DMS153 treated with DMSO at 0.1 percent for 48 hours (cell line): ENCODE measurements around the gene IQSEC1.
A peak's percentile ranks its signal among the peaks of the same experiment; 100 is the strongest.

ENCODE experiments used
- DNase-seq: peaks from one replicate; lab custom pipeline; 2025; ENCODE audit not compliant: unreplicated experiment; lab: John Stamatoyannopoulos, UW

IQSEC1 gene

GRCh38 chr3:12957824-12958792, 115.1 kb downstream of the IQSEC1 start:
- DNase-seq = no peak

- DNase-seq = no peak
These were observed 115.9 kb downstream of the IQSEC1 start for GRCh38 chr3:12957339-12957738.

DNA sequence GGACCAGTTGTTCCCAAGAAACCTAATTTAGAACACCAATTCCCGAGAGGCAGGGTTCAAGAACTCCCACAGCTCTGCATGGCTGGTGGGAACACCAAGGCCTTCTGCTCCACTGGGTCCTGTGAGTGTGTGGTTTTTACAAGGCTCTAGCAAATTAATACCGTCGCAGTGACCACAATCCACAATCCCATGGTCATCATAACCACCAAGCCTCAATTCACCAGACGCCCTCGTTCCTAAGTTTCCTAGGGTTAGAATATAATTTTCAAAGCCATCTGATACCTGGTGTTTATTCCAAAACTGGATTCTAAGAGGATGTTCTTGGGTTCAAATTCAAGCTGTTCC, 116.9 kb downstream of the IQSEC1 start:
- DNase-seq = no peak

DNA sequence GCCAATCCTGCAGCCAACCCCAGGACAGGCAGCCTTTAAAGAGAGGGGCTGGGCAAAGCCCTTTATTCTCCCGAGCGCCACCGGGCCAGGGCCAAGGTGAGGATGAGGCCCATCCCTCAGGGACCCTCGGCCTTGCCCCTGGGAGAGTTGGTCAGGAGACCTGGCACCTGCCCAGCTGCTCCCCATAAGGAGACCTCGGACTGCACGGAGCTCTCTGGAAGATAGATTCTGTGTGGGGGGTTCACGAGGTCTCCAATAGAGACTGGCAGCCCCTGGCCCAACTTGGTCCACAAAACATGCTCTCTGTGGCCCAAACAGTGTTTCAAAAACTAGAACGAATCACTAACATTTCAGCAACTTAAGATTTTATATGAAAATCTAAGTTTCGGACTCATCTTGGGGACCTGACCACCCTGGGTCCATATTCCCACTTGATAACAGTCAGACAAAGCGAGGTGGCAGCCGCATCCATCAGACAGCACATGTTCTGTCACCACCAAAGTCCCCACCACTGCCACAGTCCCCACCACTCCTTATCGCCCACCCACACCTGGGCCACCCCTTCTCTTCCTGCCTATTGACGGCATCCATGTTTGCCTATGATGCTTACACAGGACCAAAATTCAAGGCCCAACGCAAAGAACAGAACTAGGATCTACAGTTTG, 117.4 kb downstream of the IQSEC1 start:
- no peak for DNase-seq

GRCh38 chr3:12954891-12955650, 118.2 kb downstream of the IQSEC1 start:
- peak; percentile 4 for DNase-seq

GRCh38 chr3:12954180-12954579, 119.0 kb downstream of the IQSEC1 start:
- no peak for DNase-seq

- no peak for DNase-seq
These were observed 119.8 kb downstream of the IQSEC1 start for GRCh38 chr3:12953201-12953995.

GRCh38 chr3:12952343-12953200, 120.7 kb downstream of the IQSEC1 start:
- no peak for DNase-seq

DNA sequence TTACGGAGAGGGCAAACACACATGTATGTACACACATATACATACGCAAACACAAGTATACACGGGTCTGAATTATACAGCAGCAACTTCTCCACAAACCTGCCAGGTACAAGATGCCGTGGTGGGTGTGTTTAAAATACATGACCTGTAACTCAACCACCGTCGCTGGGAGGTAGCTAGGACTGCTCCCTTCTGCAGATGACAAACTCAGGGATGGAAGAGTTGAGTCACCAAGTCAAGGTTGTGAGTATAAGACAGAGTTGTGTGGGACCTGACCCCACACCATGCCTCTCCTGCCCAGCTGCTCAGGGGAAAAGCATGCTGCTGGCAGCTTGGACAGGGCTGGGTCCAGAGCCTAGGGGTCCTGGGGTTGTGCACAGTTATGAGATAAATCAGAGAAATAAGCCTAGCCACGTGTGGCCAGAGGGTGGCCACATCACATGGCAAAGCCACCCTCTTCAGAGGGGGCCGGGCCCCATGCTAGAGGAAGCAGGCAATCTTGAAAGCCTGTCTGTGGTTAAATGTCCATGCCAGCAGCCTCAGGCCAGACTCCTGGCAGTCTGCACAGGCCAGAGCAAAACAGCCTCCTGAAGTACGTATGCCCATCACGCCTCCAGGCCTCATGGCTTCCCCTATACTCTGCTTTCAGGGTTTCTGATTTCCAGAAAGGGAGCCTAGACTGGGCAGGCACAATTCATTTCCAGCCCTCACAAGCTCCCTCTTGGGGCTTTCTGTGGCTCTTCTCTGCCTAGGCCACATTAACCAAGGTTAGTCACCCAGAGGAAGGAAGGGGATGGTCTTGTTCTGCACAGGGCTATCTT, 124.1 kb downstream of the IQSEC1 start:
- DNase-seq = no peak

DNA sequence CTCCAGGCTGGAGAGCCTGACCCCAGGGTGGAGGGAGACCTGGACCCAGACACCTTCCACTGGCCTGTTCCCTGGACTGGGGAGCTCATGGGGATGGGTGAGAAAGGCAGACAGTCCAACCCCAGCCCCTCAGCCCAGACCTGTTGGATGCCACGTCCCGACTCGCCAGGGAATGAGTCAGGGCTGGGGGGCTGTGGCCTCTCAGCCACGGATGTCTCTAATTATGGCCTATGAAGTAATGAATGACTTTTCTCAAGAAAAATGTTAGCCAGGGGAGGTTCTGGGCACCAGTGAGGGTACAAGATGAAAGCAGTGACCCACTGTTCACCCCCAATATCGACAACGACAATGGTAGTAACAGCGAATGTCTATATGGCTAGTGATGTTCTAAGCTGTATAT, 124.9 kb downstream of the IQSEC1 start:
- no peak for DNase-seq

DNA sequence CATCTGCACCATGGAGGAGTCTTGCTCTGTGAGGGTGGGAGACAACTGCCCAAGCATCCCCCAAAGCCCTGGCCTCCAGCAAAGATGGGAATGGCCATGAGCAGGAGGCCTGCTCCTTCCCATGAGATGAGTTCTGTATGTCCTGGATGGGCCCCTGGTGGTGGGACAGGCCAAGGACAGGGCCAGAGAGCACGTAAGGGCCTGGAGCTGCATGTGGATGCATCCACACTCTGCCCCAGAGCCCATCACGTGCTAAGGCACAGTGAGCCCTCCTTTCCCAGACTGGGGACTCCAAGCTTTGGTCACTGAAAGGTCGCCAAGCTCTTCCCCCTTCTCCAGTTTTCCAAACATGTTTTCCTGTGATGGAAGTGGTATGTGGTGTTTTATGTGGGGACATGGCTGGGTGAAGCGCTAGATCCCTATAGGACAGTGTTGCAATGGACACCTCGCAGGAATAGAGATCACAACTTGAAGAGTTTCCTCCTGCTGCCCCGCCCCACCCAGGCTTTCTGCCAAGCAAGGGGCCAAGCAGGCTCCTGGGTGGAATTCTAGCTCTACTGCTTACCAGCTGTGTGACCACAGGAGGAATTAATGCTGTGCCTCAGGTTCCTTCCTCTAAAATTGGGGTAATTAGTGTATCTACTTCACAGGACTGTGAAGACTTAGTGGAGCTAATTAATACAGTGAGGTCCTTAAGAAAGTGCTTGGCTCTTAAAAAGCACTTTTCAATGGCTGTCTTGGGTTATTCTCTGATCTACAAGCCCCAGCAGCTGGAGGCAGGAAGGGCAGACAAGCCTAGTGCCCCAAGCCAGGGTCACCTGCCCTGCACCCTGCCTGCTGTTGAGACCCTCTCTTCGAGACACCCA, 125.5 kb downstream of the IQSEC1 start:
- DNase-seq = no peak

DNA sequence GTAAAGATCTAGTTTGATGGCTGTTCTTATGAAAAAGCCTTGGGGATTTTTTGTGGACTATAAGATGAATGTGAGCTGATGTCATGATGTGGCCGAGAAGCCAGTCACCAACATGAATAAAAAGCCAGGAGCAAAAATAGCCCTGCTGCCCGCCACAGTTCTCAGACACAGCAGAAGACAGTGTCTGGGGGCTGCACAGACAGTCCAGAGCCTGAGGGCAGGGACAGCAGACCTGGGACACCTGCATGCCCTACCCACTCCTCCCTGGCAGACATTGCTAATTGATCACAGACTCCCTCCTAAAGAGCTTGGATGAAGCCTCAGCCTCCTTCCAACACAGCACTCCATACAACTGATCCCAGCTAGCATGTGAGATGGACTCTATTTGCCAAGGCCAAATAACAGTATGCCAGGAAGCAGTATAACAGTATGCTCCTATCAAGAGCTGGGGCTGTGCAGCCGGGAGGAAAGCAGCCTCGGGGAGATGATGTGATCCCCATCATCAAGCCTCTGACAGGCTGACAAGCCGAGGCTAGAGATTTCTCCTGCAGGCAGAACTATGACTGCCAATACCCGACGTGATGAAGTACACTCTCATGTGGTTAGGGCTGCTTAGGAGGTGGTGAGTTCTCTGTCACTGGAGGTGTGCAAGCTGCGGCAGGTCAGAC, 126.4 kb downstream of the IQSEC1 start:
- no peak for DNase-seq

DNA sequence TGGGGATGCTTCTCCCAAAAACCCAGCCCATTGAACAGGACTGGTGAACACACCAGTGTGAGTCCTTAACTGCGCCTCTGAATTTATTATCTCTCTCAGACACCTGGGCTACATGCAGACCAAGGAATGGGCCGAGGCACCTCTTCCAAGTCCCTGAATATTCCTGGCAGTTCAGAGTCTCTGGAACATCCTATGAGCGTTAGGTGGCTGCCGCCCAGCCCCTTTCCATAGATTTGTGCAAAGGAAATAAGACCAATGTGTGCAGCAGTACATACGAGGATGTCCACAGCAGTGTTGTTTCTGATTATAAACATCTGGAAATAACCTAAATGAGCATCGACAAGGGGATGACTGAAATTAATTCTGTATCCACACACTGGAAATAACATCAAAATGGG, 127.0 kb downstream of the IQSEC1 start:
- no peak for DNase-seq

DNA sequence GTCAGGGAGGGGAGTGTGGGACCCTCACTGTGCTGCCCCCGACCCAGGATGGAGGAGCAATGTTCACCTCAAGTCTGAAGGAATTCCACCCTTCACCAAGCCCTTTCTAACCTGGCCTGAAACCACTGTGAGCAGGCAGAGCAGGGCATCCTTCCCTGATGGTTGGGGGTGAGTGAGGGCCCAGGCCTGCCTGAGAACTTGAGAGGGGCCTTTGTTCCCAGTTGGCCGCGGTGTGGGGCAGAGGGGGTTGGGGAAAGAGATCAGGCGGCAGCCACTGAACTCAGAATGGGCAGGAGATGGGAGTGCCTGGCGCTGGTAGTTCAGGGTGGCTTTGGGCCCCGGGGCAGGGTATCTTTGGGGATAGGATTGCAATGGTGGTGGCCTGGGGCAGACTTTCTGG, 128.4 kb downstream of the IQSEC1 start:
- DNase-seq = no peak

- no peak for DNase-seq
These were observed 128.8 kb downstream of the IQSEC1 start for GRCh38 chr3:12944413-12944812.

GRCh38 chr3:12943124-12944021, 129.9 kb downstream of the IQSEC1 start:
- DNase-seq = no peak
